HCT116 (cell line): ENCODE measurements around the gene HS6ST3.

Experiments
- POLR2A ChIP-seq: IDR thresholded peaks from 2 replicates; pipeline ENCODE4 v1.7.0; 2011; ENCODE audit warnings: borderline replicate concordance; ENCODE audit not compliant: insufficient read depth, insufficient read length; ENCODE audit errors: extremely low read depth
- TF ChIP-seq, protein P1 (sequence below), 3 experiments: fragments of 200-600 bp in 1 of 3; sonication (generic) in 1 of 3; IDR thresholded peaks in 2 of 3; conservative IDR thresholded peaks in 1 of 3; 2 replicates each; pipeline ENCODE4 v1.5.1; 2012 to 2017; ENCODE audit warnings: low read depth in 2 of 3, low read length in 2 of 3, antibody characterized with exemption in 1 of 3, borderline replicate concordance in 1 of 3, control low read depth in 1 of 3, mild to moderate bottlenecking in 1 of 3, mixed read lengths in 1 of 3, mixed run types in 1 of 3, moderate library complexity in 1 of 3; ENCODE audit not compliant: insufficient read depth in 1 of 3

GRCh38 chr13:96726651-96727050 is 636.7 kb downstream of the HS6ST3 start:
- TF ChIP-seq POLR2A: no peak
- TF ChIP-seq, protein P1, sequence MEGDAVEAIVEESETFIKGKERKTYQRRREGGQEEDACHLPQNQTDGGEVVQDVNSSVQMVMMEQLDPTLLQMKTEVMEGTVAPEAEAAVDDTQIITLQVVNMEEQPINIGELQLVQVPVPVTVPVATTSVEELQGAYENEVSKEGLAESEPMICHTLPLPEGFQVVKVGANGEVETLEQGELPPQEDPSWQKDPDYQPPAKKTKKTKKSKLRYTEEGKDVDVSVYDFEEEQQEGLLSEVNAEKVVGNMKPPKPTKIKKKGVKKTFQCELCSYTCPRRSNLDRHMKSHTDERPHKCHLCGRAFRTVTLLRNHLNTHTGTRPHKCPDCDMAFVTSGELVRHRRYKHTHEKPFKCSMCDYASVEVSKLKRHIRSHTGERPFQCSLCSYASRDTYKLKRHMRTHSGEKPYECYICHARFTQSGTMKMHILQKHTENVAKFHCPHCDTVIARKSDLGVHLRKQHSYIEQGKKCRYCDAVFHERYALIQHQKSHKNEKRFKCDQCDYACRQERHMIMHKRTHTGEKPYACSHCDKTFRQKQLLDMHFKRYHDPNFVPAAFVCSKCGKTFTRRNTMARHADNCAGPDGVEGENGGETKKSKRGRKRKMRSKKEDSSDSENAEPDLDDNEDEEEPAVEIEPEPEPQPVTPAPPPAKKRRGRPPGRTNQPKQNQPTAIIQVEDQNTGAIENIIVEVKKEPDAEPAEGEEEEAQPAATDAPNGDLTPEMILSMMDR (IDR thresholded peaks at IDR 0.05 in 2 of 3, conservative IDR thresholded peaks at IDR 0.05 in 1 of 3; ENCODE audit: borderline replicate concordance in 1 of 3, insufficient read depth in 1 of 3, low read depth in 2 of 3, low read length in 2 of 3): no peak
